MM.1S (cell line): Measurements from ENCODE around the gene BRD9.
A peak's percentile ranks its signal among the peaks of the same experiment; 100 is the strongest.

Experiments
- DNase-seq: peaks from one replicate; pipeline ENCODE4 v3.0.0-alpha.2; 2015
- H2AFZ ChIP-seq: fragments of 300-600 bp; sonication (generic); 2 replicates; pipeline ENCODE4 v1.6.0; 2016; ENCODE audit warnings: antibody characterized with exemption, low read length
- H3F3A ChIP-seq: fragments of 300-600 bp; sonication (generic); 2 replicates; pipeline ENCODE4 v1.6.1; 2016; ENCODE audit warnings: mild to moderate bottlenecking, antibody characterized with exemption, low read length, moderate library complexity, mixed read lengths; ENCODE audit not compliant: insufficient read depth
- H3K27ac ChIP-seq: fragments of 300-600 bp; sonication (generic); 2 replicates; pipeline ENCODE4 v1.5.1; 2016; ENCODE audit warnings: mild to moderate bottlenecking, low read length
- H3K27me3 ChIP-seq: fragments of 300-600 bp; sonication (generic); replicated peaks from 2 replicates; pipeline ENCODE4 v1.6.0; 2016; ENCODE audit warnings: low read length; ENCODE audit not compliant: insufficient read depth
- H3K36me3 ChIP-seq: fragments of 300-600 bp; sonication (generic); replicated peaks from 2 replicates; pipeline ENCODE4 v1.6.1; 2016; ENCODE audit warnings: mild to moderate bottlenecking, low read length, mixed read lengths; ENCODE audit not compliant: insufficient read depth
- H3K4me1 ChIP-seq: fragments of 300-600 bp; sonication (generic); 2 replicates; pipeline ENCODE4 v1.6.1; 2016; ENCODE audit warnings: low read length, mixed read lengths
- H3K4me2 ChIP-seq: fragments of 300-600 bp; sonication (generic); 2 replicates; pipeline ENCODE4 v1.6.0; 2016; ENCODE audit warnings: low read depth, low read length
- H3K4me3 ChIP-seq: fragments of 300-600 bp; sonication (generic); 2 replicates; pipeline ENCODE4 v1.5.1; 2016; ENCODE audit warnings: low read length, mixed read lengths
- H3K79me2 ChIP-seq: fragments of 300-600 bp; sonication (generic); 2 replicates; pipeline ENCODE4 v1.6.1; 2016; ENCODE audit warnings: mixed run types, low read length, mixed read lengths
- H3K9ac ChIP-seq: fragments of 300-600 bp; sonication (generic); 2 replicates; pipeline ENCODE4 v1.6.1; 2016; ENCODE audit warnings: low read length, mixed read lengths
- H3K9me2 ChIP-seq: fragments of 300-600 bp; sonication (generic); replicated peaks from 2 replicates; pipeline ENCODE4 v1.6.1; 2016; ENCODE audit warnings: mild to moderate bottlenecking, low read length, mixed read lengths; ENCODE audit not compliant: insufficient read depth
- H3K9me3 ChIP-seq: fragments of 300-600 bp; sonication (generic); replicated peaks from 2 replicates; pipeline ENCODE4 v1.6.1; 2016; ENCODE audit warnings: mild to moderate bottlenecking, low read length, mixed read lengths; ENCODE audit not compliant: insufficient read depth
- H4K20me1 ChIP-seq: fragments of 300-600 bp; sonication (generic); 2 replicates; pipeline ENCODE4 v1.6.1; 2016; ENCODE audit warnings: mild to moderate bottlenecking, low read length, moderate library complexity, mixed read lengths; ENCODE audit not compliant: insufficient read depth
- EZH2 ChIP-seq: fragments of 300-600 bp; sonication (generic); optimal IDR thresholded peaks from 2 replicates; pipeline ENCODE3; 2017; ENCODE audit warnings: low read depth, mild to moderate bottlenecking, antibody characterized with exemption, low read length, mixed read lengths
- EZH2phosphoT487 ChIP-seq: fragments of 300-600 bp; sonication (generic); IDR thresholded peaks from 2 replicates; pipeline ENCODE4 v1.6.1; 2018; ENCODE audit warnings: antibody characterized with exemption, low read length
- TF ChIP-seq, protein P1 (sequence below): fragments of 300-600 bp; sonication (generic); IDR thresholded peaks from 2 replicates; pipeline ENCODE4 v1.5.1; 2016; ENCODE audit warnings: antibody characterized with exemption, low read length, mixed read lengths

Gene BRD9

DNA sequence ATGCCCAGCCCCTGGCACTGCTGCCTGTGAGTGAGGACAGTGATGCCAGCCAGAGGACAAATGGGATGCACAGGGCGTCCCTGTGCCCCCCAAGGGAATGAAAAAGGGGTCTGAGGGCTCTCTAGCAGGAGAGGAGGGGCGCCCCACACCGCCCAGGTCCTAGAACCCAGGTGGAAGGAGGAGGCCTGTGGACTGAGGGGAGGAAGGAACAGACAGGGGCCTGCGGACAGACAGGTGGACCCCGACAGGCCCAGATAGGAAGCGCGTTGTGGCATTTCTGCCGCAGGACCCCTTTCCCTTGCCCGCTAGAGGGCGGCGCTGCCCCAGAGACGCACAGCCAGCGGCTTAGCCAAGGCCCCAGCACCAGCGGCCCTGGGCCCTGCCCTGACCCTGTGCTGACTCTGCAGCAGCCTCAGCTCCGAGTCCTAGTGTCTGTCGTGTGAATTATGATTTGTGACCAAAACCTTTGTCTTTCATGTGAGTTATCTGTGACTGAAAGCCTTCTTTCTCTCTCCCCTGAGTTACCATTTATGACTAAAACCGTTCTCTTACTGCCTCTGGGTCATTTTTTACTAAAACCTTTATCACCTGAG is 30.8 kb upstream of the BRD9 start:
- no peaks in the 10 kb centered on the region; the same call in 1 of the 2 replicates for H3F3A ChIP-seq
- no peaks in the 10 kb centered on the region for H3K79me2 ChIP-seq
- H3K27me3 ChIP-seq, result no peaks in the 10 kb centered on the region
- H2AFZ ChIP-seq, result no peak overlapping the region
- H3K4me2 ChIP-seq, result peak overlapping the region; percentile 19; the same call in 1 of the 2 replicates
- H3K4me1 ChIP-seq, result peaks cover 9% of the 10 kb centered on the region
- TF ChIP-seq EZH2, result no peak
- TF ChIP-seq, protein P1, sequence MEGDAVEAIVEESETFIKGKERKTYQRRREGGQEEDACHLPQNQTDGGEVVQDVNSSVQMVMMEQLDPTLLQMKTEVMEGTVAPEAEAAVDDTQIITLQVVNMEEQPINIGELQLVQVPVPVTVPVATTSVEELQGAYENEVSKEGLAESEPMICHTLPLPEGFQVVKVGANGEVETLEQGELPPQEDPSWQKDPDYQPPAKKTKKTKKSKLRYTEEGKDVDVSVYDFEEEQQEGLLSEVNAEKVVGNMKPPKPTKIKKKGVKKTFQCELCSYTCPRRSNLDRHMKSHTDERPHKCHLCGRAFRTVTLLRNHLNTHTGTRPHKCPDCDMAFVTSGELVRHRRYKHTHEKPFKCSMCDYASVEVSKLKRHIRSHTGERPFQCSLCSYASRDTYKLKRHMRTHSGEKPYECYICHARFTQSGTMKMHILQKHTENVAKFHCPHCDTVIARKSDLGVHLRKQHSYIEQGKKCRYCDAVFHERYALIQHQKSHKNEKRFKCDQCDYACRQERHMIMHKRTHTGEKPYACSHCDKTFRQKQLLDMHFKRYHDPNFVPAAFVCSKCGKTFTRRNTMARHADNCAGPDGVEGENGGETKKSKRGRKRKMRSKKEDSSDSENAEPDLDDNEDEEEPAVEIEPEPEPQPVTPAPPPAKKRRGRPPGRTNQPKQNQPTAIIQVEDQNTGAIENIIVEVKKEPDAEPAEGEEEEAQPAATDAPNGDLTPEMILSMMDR, result peak; percentile 90
- TF ChIP-seq EZH2phosphoT487, result no peak
- H3K27ac ChIP-seq, result no peak overlapping the region
- H3K9me2 ChIP-seq, result no peaks in the 10 kb centered on the region
- no peak overlapping the region for H3K4me3 ChIP-seq
- no peaks in the 10 kb centered on the region for H3K9me3 ChIP-seq
- no peak overlapping the region; the same call in 1 of the 2 replicates for H3K9ac ChIP-seq
- DNase-seq, result peak; percentile 88
- H3K36me3 ChIP-seq, result no peaks in the 10 kb centered on the region
- H4K20me1 ChIP-seq, result no peaks in the 10 kb centered on the region

DNA sequence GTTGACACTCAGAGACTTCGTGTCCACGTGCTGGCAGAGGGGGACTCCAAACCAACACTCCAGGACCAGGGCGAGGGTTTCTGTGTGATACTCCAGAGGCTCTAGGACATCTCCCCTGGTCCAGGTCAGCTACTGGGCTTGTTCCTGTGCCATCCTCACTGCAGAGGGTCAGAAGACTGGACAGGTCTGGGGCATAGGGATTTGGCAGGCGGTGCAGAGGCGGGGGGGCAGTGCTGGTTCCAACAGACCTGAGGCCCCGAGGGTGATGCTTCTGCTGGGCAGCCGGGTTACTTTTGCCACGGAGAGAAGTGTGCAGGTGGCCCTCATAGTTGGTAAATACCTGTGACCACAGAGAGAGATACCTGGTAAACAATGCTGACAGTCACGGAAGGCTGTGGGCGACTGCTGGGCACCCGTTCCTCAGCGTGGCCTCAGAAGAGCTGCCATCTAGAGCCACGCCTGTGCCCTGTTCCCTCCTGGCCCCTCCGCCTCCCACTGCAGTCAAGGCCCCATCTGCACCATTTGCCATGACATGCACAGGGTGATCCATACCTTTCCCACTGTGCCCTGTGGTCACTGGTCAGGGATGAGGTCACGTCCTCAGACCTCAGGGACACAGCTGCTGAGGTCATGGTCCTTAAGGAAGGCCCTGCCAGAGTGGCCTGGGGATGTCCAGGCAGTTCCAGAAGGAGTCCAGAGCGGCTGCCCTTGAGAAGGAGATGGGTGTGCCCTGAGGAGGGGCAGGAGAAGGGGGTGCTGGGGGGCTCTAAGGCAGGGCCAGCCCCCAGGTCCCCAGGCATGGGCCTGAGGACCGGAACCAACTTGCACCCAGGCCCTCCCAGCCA is 30.1 kb upstream of the BRD9 start:
- H3K9ac ChIP-seq, result no peak overlapping the region
- no peaks in the 10 kb centered on the region for H3K9me3 ChIP-seq
- no peak overlapping the region for H3K27ac ChIP-seq
- TF ChIP-seq, protein P1, result no peak
- TF ChIP-seq EZH2 (no peak), EZH2phosphoT487 (no peak)
- H3K4me3 ChIP-seq, result no peak overlapping the region
- H3K4me1 ChIP-seq, result peaks cover 9% of the 10 kb centered on the region
- no peaks in the 10 kb centered on the region for H3K79me2 ChIP-seq
- H2AFZ ChIP-seq, result no peak overlapping the region
- no peaks in the 10 kb centered on the region; the same call in 1 of the 2 replicates for H3F3A ChIP-seq
- no peaks in the 10 kb centered on the region; the same call in 1 of the 2 replicates for H3K36me3 ChIP-seq
- H4K20me1 ChIP-seq, result no peaks in the 10 kb centered on the region
- no peaks in the 10 kb centered on the region for H3K9me2 ChIP-seq
- DNase-seq, result no peak
- no peak overlapping the region for H3K4me2 ChIP-seq
- no peaks in the 10 kb centered on the region for H3K27me3 ChIP-seq

DNA sequence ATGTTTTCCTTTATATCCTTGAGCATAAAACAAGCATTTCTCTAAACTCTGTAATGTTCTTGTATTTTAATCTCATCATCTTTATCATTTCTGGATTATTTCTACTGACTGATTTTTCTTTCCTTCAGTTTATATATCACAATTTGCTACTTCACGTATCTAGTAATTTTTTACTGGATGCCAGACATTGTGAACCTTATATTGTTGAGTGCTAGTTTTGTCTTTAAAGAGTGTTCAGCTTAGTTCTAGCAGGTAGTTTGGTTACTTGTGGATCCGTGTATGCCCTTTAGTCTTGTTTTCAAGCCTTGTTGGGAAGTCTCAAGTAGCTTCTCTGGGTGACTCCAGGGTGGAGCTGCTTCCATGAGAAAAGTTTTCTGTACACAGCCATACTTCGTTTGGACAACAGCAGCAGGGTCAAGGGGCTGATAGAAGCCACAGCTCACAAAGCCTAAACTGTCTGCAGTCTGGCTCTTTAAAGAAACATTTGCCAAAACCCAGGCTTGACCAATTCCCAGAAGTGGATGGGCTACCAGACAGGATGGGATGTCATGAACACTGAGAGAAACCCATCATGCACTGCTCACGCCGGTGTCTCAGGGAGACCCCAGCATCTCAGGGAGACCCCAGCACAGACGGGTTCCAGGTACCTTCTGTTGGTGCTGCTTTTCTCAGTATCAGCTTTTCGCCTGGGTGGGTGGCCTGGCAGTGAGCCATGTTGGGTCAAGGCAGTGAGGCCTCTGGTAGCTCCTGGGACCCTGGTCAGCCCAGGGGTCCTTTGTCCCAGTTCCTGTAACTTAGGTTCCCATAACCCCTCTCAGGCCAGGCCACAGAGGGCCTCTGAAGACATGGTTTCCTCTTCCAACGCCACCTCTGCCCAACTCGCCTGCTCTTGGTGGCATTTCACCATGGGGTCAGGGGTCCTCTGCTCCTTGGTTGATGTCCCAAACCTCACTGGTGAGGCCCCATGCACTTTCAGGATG is 29.1 kb upstream of the BRD9 start:
- TF ChIP-seq, protein P1, result no peak
- TF ChIP-seq EZH2 (no peak), EZH2phosphoT487 (no peak)
- no peak overlapping the region for H3K4me2 ChIP-seq
- no peak overlapping the region for H3K4me3 ChIP-seq
- no peaks in the 10 kb centered on the region for H3K9me3 ChIP-seq
- no peaks in the 10 kb centered on the region for H3K27me3 ChIP-seq
- H3K9me2 ChIP-seq, result no peaks in the 10 kb centered on the region
- no peaks in the 10 kb centered on the region for H3K79me2 ChIP-seq
- no peak overlapping the region for H3K9ac ChIP-seq
- no peaks in the 10 kb centered on the region for H4K20me1 ChIP-seq
- no peak overlapping the region for H2AFZ ChIP-seq
- DNase-seq, result no peak
- no peak overlapping the region for H3K27ac ChIP-seq
- H3F3A ChIP-seq, result no peaks in the 10 kb centered on the region; the same call in 1 of the 2 replicates
- H3K4me1 ChIP-seq, result peaks cover 9% of the 10 kb centered on the region
- no peaks in the 10 kb centered on the region; the same call in 1 of the 2 replicates for H3K36me3 ChIP-seq
